H1 (cell line): Measurements from ENCODE around the gene MCEE. TPM values are rescaled to one million over a fixed set of nuclear protein-coding genes. Genes with fewer than 3 reads are reported as not detected.

Experiments
- POLR2AphosphoS5 ChIP-seq: IDR thresholded peaks from 2 replicates; pipeline ENCODE4 v1.6.1; 2011; ENCODE audit warnings: low read depth, low read length
- RAD21 ChIP-seq, 2 experiments: IDR thresholded peaks in 1 of 2; conservative IDR thresholded peaks in 1 of 2; 2 replicates each; pipeline ENCODE4 v1.6.1; 2011; ENCODE audit warnings: low read depth in 2 of 2, low read length in 2 of 2, improper control_type of control experiment in 1 of 2, inconsistent platforms in 1 of 2, mild to moderate bottlenecking in 1 of 2, moderate library complexity in 1 of 2
- polyA plus RNA-seq, 7 experiments: library from polyadenylated mRNA; depleted of rRNA in 3 of 7; stranded (reverse) in 5 of 7; unstranded in 2 of 7; fragments of >200 nt in 5 of 7; fragments of 200-250 nt in 2 of 7; gene quantifications; 1 replicate in 5 of 7; 2 replicates in 1 of 7; 4 replicates in 1 of 7; pipeline versions ENCODE4 v1.2.1 to v1.2.3, GENCODE V29; 2011 to 2013; ENCODE audit warnings: missing spikeins in 2 of 7, mixed read lengths in 2 of 7
- total RNA-seq: library from RNA; stranded (reverse); fragmentation: NEBNext Ultra II Directional; extraction: Animal tissue kit (Norgen Biotek cat#: 25700); gene quantifications from 2 replicates; pipeline ENCODE4 v1.2.1, GENCODE V29; 2021

MCEE gene
- total and polyA plus RNA-seq, 2 of the 8 experiments (the other 6 are each of a cell fraction or from before 2014, with no cell fraction given) = 7.3 to 14.1 TPM

DNA sequence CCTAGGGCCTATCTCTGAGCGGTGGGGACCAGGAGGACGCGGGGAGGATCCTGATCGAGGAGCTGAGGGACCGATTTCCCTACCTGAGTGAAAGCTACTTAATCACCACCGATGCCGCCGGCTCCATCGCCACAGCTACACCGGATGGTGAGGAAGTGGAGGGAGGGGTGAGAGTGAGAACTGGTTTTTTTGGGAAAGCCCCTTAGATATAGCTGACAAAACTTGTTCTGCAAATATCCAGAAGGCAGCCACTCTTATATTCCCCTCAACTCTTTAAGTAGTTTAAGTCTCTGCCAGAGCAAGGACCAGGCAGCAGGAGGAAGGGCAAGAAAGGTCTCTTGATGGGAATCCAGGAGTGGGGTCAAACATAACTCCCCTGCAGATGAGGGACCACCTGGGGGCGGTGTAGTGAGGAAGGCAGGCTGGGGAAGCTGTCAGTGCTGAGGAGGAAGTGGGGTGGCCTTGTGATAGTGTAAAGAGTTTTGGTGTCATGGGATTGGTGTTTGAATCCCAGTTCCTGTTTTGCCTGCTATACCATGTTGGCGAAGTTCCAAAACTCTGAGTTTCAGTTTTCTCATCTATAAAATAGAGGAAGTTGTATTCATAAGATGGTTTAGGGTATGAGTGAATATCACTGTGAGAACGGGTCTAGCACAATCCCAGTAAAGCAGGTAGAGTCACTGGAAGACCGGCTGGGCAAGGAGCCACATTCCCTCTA is 58.2 kb downstream of the MCEE start (continued):
- TF ChIP-seq POLR2AphosphoS5 (no peak), RAD21 (IDR thresholded peaks at IDR 0.05 in 1 of 2, conservative IDR thresholded peaks at IDR 0.05 in 1 of 2; ENCODE audit: low read depth in 2 of 2, low read length in 2 of 2) (peak in 1 of 2 experiments; percentile 5; a peak in 1 of 4 replicates)
